Neural crest cell (in vitro differentiated cells): ENCODE results near the gene ADCK1. TPM values are rescaled to one million over a fixed set of nuclear protein-coding genes. Genes with fewer than 3 reads are reported as not detected.
A peak's percentile ranks its signal among the peaks of the same experiment; 100 is the strongest.
"Not testable (repeated sequence)": the region's sequence is repeated elsewhere in the genome, so short reads cannot be mapped to it uniquely, and the experiment has no call there.

Experiments
- DNase-seq: peaks from one replicate; pipeline ENCODE4 v3.0.0; 2021; ENCODE audit warnings: low read depth, mixed read lengths, low spot score
- H3K27ac Mint-ChIP-seq: one replicate; pipeline ENCODE4 v1.8.0; 2021; ENCODE audit warnings: mild to moderate bottlenecking, mixed read lengths; ENCODE audit not compliant: unreplicated experiment
- H3K27me3 Mint-ChIP-seq: 2 replicates; pipeline ENCODE4 v1.8.0; 2021; ENCODE audit warnings: low read depth, mild to moderate bottlenecking, mixed read lengths
- H3K36me3 Mint-ChIP-seq: 2 replicates; pipeline ENCODE4 v1.8.0; 2021; ENCODE audit warnings: low read depth, mild to moderate bottlenecking, mixed read lengths
- H3K4me1 Mint-ChIP-seq: 2 replicates; pipeline ENCODE4 v1.8.0; 2021; ENCODE audit warnings: mixed read lengths
- H3K4me3 Mint-ChIP-seq: one replicate; pipeline ENCODE4 v1.8.0; 2021; ENCODE audit warnings: mild to moderate bottlenecking, mixed read lengths
- H3K9me3 Mint-ChIP-seq: 2 replicates; pipeline ENCODE4 v1.8.0; 2021; ENCODE audit warnings: mixed read lengths
- CTCF ChIP-seq: fragments of 200-600 bp; sonication (generic); conservative IDR thresholded peaks from 2 replicates; pipeline ENCODE4 v1.5.0; 2021; ENCODE audit warnings: antibody characterized with exemption, mild to moderate bottlenecking
- total RNA-seq: library from RNA; stranded (reverse); gene quantifications from 2 replicates; pipeline ENCODE4 v1.2.1, GENCODE V29; 2021

Gene ADCK1
- total RNA-seq, 1 donor from 2014 or later, result 9.0 TPM

- H3K27me3 Mint-ChIP-seq, result no peaks in the 10 kb centered on the region
- H3K4me3 Mint-ChIP-seq, result no peak overlapping the region
- peaks cover 2% of the 10 kb centered on the region for H3K9me3 Mint-ChIP-seq
- DNase-seq, result no peak
- peaks cover 12% of the 10 kb centered on the region for H3K4me1 Mint-ChIP-seq
- no peak for TF ChIP-seq CTCF
- H3K27ac Mint-ChIP-seq, result peak overlapping the region; percentile 83
- peaks cover 8% of the 10 kb centered on the region for H3K36me3 Mint-ChIP-seq
Observed at GRCh38 chr14:77883131-77883846, 83.4 kb downstream of the ADCK1 start.

- Mint-ChIP-seq H3K4me1 (peaks cover 12% of the 10 kb centered on the region), H3K9me3 (peaks cover 4% of the 10 kb centered on the region), H3K36me3 (peaks cover 10% of the 10 kb centered on the region), H3K4me3 (no peak overlapping the region), H3K27ac (no peak overlapping the region), H3K27me3 (no peaks in the 10 kb centered on the region)
- no peak for TF ChIP-seq CTCF
- DNase-seq, result no peak
Observed at GRCh38 chr14:77883847-77884238, 83.9 kb downstream of the ADCK1 start.

- Mint-ChIP-seq H3K27me3 (no peaks in the 10 kb centered on the region), H3K9me3 (peaks cover 4% of the 10 kb centered on the region), H3K4me3 (no peak overlapping the region), H3K36me3 (peaks cover 10% of the 10 kb centered on the region), H3K27ac (no peak overlapping the region), H3K4me1 (peaks cover 12% of the 10 kb centered on the region)
- DNase-seq, result no peak
- TF ChIP-seq CTCF, result no peak
Observed at GRCh38 chr14:77885367-77885766, 85.5 kb downstream of the ADCK1 start.

- no peak overlapping the region for H3K4me3 Mint-ChIP-seq
- no peak for TF ChIP-seq CTCF
- H3K27me3 Mint-ChIP-seq, result no peaks in the 10 kb centered on the region
- H3K9me3 Mint-ChIP-seq, result peaks cover 4% of the 10 kb centered on the region
- no peak overlapping the region for H3K27ac Mint-ChIP-seq
- H3K36me3 Mint-ChIP-seq, result peaks cover 10% of the 10 kb centered on the region
- DNase-seq, result no peak
- peaks cover 12% of the 10 kb centered on the region for H3K4me1 Mint-ChIP-seq
Observed at GRCh38 chr14:77886010-77886409, 86.1 kb downstream of the ADCK1 start.

GRCh38 chr14:77888903-77889302, 89.0 kb downstream of the ADCK1 start:
- not testable (repeated sequence) for H3K9me3 Mint-ChIP-seq, H3K4me3 Mint-ChIP-seq, DNase-seq, H3K27ac Mint-ChIP-seq, H3K27me3 Mint-ChIP-seq, H3K4me1 Mint-ChIP-seq
- H3K36me3 Mint-ChIP-seq, result peaks cover 10% of the 10 kb centered on the region

- H3K27me3 Mint-ChIP-seq, result no peaks in the 10 kb centered on the region
- no peak for TF ChIP-seq CTCF
- DNase-seq, result no peak
- no peaks in the 10 kb centered on the region for H3K4me1 Mint-ChIP-seq
- H3K4me3 Mint-ChIP-seq, result no peak overlapping the region
- H3K36me3 Mint-ChIP-seq, result peaks cover 10% of the 10 kb centered on the region
- peaks cover 4% of the 10 kb centered on the region for H3K9me3 Mint-ChIP-seq
- no peak overlapping the region for H3K27ac Mint-ChIP-seq
Observed at GRCh38 chr14:77889971-77890442, 90.1 kb downstream of the ADCK1 start.
